Activated T-cell treated with anti-CD3 and anti-CD28 coated beads, Interleukin-2, amount 50 U/mL, for 72 hours (primary cell): ENCODE results near the gene PIP5K1B. TPM values are rescaled to one million over a fixed set of nuclear protein-coding genes. Genes with fewer than 3 reads are reported as not detected.

Source experiments
- ATAC-seq, 2 donors: fragments of 150-1000 bp; cut with Tn5 transposase; replicated peaks in 1 of 2; 2 replicates each; pipeline ENCODE4 v1.10.0; 2021; ENCODE audit warnings: moderate library complexity in 2 of 2, mild to moderate bottlenecking in 1 of 2
- DNase-seq, 2 donors: peaks; one replicate each; pipeline ENCODE4 v3.0.0; 2021 to 2022; ENCODE audit warnings: mixed read lengths in 1 of 2
- H3K27ac Mint-ChIP-seq: one replicate; pipeline ENCODE4 v1.8.0; 2022; ENCODE audit warnings: mild to moderate bottlenecking, moderate library complexity, mixed read lengths
- H3K27me3 Mint-ChIP-seq: one replicate; pipeline ENCODE4 v1.8.0; 2022; ENCODE audit warnings: low read depth, mixed read lengths
- H3K36me3 Mint-ChIP-seq, 2 donors: one replicate each; pipeline ENCODE4 v1.8.0; 2022; ENCODE audit warnings: mixed read lengths in 2 of 2, mild to moderate bottlenecking in 1 of 2; ENCODE audit not compliant: insufficient read depth in 2 of 2
- H3K4me1 Mint-ChIP-seq: one replicate; pipeline ENCODE4 v1.8.0; 2022; ENCODE audit warnings: low read depth, mixed read lengths
- H3K4me3 Mint-ChIP-seq, 2 donors: one replicate each; pipeline ENCODE4 v1.8.0; 2022; ENCODE audit warnings: mild to moderate bottlenecking in 2 of 2, mixed read lengths in 2 of 2, moderate library complexity in 2 of 2
- H3K9me3 Mint-ChIP-seq, 2 donors: one replicate each; pipeline ENCODE4 v1.8.0; 2022; ENCODE audit warnings: mixed read lengths in 2 of 2
- total RNA-seq, 2 donors: library from RNA; stranded (reverse); gene quantifications; one replicate each; pipeline ENCODE4 v1.2.3, GENCODE V29; 2022

The PIP5K1B gene
- total RNA-seq, 2 donors from 2014 or later, result 2.5 to 2.8 TPM

GRCh38 chr9:68771376-68771775 lies 66.3 kb downstream of the PIP5K1B start:
- Mint-ChIP-seq H3K9me3 (no peaks in the 10 kb centered on the region), H3K4me3 (no peak overlapping the region), H3K27ac (no peak overlapping the region), H3K36me3 (no peaks in the 10 kb centered on the region), H3K27me3 (peaks cover 5% of the 10 kb centered on the region), H3K4me1 (no peaks in the 10 kb centered on the region)
- no peak for DNase-seq
- no peak for ATAC-seq

DNA sequence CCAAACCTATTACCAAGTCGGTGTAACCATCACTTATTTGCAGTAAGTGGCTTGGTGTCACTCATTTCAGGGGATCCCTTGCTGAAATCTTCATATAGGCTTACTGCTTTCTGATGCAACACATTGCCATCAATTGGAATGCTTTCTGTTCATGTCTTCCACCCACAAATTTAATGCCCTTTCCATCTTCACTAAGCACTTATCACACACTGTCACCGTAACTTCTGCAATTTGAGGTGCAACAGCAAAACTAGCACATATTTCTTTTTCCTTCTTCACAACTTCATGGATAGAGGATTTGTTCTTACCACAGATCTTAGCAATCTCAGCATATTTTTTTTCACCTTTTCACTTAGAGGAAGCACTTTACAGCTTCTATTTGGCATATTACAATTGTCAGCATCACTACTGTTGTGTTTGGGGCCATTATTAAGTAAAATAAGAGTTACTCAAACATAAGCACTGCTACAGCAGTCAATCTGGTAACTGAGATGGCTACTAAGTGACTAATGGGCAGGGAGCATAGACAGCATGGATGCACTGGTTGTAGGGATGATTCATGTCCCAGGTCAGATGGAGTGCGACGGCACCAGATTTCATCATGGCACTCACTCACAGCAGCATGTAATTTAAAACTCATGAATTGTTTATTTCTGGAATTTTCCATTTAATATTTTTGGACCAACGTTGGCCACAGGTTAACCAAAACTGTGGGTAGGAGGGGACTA lies 70.1 kb downstream of the PIP5K1B start:
- no peaks in the 10 kb centered on the region for H3K36me3 Mint-ChIP-seq
- H3K4me1 Mint-ChIP-seq, result no peaks in the 10 kb centered on the region
- no peak overlapping the region for H3K27ac Mint-ChIP-seq
- H3K9me3 Mint-ChIP-seq, result no peaks in the 10 kb centered on the region
- DNase-seq, result no peak
- no peaks in the 10 kb centered on the region for H3K27me3 Mint-ChIP-seq
- no peak overlapping the region for H3K4me3 Mint-ChIP-seq
- no peak for ATAC-seq

DNA sequence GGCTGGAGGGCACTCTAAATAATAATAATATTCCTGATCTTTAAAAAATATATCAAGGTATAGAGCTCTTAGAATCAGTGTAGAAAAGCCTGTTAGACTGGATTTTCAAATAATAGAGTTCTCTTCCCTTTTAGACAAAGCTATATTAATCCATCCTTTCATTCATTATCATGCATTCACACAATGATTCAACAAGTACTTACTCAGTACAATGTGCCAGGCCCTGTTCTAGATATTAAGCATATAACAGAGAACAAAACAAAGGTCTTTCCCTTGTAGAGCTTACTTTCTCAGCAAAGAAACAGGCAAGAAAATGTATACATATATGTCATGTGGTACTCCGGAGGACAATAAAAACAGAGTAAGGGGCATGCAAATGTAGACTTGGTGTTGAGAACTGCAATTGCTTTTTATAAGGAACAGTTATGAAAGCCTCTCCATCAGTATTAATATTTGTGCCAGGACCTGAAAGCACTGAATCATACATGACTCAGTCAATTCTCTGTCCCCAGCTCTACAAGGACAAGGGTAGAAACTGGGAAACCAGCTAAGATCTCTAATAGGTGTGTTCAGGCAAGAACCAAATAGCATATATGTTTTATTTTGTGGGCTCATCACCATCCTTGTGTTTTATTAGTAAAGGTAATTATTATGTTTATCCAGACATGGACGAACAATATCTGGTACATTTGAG lies 72.2 kb downstream of the PIP5K1B start:
- Mint-ChIP-seq H3K27me3 (no peaks in the 10 kb centered on the region), H3K4me3 (no peak overlapping the region), H3K4me1 (peaks cover 5% of the 10 kb centered on the region), H3K27ac (no peak overlapping the region), H3K36me3 (no peaks in the 10 kb centered on the region), H3K9me3 (no peaks in the 10 kb centered on the region)
- DNase-seq (no peak), ATAC-seq (no peak)

- Mint-ChIP-seq H3K4me1 (peaks cover 5% of the 10 kb centered on the region), H3K4me3 (no peak overlapping the region), H3K36me3 (no peaks in the 10 kb centered on the region), H3K27ac (no peak overlapping the region), H3K27me3 (no peaks in the 10 kb centered on the region), H3K9me3 (no peaks in the 10 kb centered on the region)
- ATAC-seq (no peak), DNase-seq (no peak)
Measured at GRCh38 chr9:68778635-68779034, 73.6 kb downstream of the PIP5K1B start.

DNA sequence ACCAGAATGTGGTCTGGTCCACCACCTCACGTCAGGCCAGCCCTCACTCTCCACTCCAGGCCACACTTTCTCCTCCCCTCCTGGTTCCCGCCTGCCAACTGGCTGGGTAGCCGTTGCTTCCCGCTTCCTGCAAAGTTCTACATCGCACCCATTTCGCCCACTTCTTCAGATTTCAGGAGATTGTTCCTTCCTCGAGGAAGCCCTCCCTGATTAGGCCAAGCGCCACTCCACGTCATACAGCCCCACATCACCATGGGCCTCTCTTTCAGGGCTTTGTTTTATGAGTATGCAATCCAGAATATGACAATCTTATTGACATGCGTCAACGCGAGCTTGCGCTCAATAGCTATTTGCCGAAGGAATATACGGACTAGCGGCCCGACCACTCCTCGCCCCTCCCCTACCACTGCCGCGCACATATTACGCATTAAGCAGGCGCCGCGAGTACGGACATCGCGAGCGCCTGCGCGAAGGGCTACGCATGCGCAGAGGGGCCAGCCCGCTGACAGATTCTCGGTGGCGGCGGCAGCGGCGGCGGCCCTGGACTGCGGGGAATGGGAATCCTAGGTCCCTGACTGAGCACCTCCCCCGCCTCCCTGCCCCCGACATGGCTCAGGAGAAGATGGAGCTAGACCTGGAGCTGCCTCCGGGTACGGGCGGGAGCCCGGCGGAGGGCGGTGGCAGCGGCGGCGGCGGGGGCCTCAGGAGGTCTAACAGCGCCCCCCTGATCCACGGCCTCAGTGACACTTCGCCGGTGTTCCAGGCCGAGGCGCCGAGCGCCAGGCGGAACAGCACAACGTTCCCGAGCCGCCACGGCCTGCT lies 74.7 kb downstream of the PIP5K1B start:
- Mint-ChIP-seq H3K4me3 (no peak overlapping the region), H3K4me1 (peaks cover 5% of the 10 kb centered on the region), H3K9me3 (no peaks in the 10 kb centered on the region), H3K36me3 (no peaks in the 10 kb centered on the region), H3K27me3 (no peaks in the 10 kb centered on the region), H3K27ac (no peak overlapping the region)
- ATAC-seq (peak; percentile 92 to 93), DNase-seq (peak; percentile 94 to 95)

DNA sequence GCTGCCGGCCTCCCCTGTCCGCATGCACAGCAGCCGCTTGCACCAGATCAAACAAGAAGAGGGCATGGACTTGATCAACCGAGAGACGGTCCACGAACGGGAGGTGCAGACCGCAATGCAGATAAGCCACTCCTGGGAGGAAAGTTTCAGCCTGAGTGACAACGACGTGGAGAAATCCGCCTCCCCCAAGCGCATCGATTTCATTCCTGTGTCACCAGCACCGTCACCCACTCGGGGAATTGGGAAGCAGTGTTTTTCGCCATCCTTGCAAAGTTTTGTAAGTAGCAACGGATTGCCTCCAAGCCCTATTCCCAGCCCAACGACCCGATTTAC lies 75.3 kb downstream of the PIP5K1B start:
- Mint-ChIP-seq H3K4me3 (no peak overlapping the region), H3K9me3 (no peaks in the 10 kb centered on the region), H3K4me1 (peaks cover 5% of the 10 kb centered on the region)

GRCh38 chr9:68780720-68781119 lies 75.7 kb downstream of the PIP5K1B start:
- no peaks in the 10 kb centered on the region for H3K27me3 Mint-ChIP-seq
- no peak overlapping the region for H3K4me3 Mint-ChIP-seq
- DNase-seq (peak in 1 of 2 donors; percentile 17), ATAC-seq (no peak)
- H3K27ac Mint-ChIP-seq, result no peak overlapping the region
- H3K36me3 Mint-ChIP-seq, result no peaks in the 10 kb centered on the region
- peaks cover 5% of the 10 kb centered on the region for H3K4me1 Mint-ChIP-seq
- H3K9me3 Mint-ChIP-seq, result no peaks in the 10 kb centered on the region

More for the DNA sequence above, 75.3 kb downstream of the PIP5K1B start:
- ATAC-seq, result no peak
- DNase-seq, result no peak
- Mint-ChIP-seq H3K27me3 (no peaks in the 10 kb centered on the region), H3K36me3 (no peaks in the 10 kb centered on the region), H3K27ac (no peak overlapping the region)

DNA sequence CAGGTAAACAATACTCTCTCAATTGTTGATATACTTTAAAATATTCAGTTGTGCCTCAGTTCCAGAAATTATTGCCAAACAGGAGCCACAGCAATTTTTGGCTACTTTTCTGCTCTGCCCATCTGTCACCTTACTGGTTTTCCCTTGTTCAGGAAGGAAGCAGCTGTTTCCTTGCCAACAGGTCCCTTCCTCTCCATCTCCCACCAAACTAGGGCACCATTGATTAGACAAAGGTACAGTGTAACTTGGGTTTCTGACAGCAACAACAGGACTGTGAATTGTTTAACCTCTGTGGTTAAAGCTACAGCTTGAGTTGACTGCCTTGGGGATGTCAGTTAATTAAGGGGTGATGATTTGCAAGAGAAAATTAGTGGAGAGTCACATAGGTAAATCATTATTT lies 76.9 kb downstream of the PIP5K1B start:
- Mint-ChIP-seq H3K27ac (no peak overlapping the region), H3K4me3 (peak overlapping the region; percentile 46), H3K36me3 (no peaks in the 10 kb centered on the region), H3K4me1 (peaks cover 5% of the 10 kb centered on the region), H3K27me3 (no peaks in the 10 kb centered on the region), H3K9me3 (no peaks in the 10 kb centered on the region)
- DNase-seq, result no peak
- ATAC-seq, result no peak

- Mint-ChIP-seq H3K36me3 (no peaks in the 10 kb centered on the region), H3K27ac (no peak overlapping the region), H3K9me3 (no peaks in the 10 kb centered on the region), H3K4me3 (no peak overlapping the region), H3K27me3 (no peaks in the 10 kb centered on the region), H3K4me1 (peaks cover 5% of the 10 kb centered on the region)
- DNase-seq, result no peak
- no peak for ATAC-seq
Measured at GRCh38 chr9:68782546-68782945, 77.5 kb downstream of the PIP5K1B start.

DNA sequence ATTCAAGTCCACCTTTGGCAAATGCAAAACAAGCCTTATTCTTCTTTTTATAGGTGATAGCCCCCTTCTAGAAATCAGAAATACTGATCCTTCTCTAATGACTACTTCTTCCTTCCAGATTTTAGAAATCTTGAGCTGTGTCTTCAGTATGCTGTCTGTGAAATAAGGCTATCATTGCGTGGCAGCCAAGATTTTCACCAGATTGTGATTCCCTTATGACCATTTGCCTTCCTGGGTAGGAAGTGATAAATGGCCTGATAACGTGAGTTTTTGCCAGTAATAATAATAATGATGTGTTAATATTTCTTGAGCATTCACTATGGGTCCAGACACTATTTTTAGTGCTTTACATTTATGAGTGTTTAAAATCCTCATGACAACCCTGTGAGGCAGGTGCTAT lies 80.9 kb downstream of the PIP5K1B start:
- no peak overlapping the region for H3K4me3 Mint-ChIP-seq
- no peak overlapping the region for H3K27ac Mint-ChIP-seq
- DNase-seq (no peak), ATAC-seq (no peak)
- H3K36me3 Mint-ChIP-seq, result no peaks in the 10 kb centered on the region
- no peaks in the 10 kb centered on the region for H3K9me3 Mint-ChIP-seq
- H3K27me3 Mint-ChIP-seq, result no peaks in the 10 kb centered on the region
- H3K4me1 Mint-ChIP-seq, result peaks cover 5% of the 10 kb centered on the region

DNA sequence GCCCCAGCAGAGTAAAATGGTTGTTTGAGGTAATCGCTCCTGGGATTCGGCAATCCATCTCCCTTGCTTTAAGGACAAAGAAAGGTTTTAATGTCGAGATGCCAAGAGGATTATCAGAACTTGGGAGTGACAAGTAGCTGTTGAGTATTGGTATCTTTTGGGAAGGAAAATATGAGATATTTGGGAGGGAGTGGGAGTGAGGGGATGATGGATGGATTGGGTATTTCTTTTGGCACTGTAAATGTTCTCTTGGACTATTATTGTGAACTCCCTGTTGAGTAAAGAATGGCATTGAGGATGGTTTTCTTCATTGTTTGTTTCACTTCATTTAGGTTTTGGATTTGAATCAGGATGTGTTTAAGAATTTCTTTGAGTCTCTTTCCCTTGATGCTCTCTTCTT lies 86.1 kb downstream of the PIP5K1B start:
- Mint-ChIP-seq H3K27me3 (no peaks in the 10 kb centered on the region), H3K27ac (no peak overlapping the region), H3K9me3 (no peaks in the 10 kb centered on the region), H3K4me1 (no peaks in the 10 kb centered on the region), H3K36me3 (no peaks in the 10 kb centered on the region), H3K4me3 (no peak overlapping the region)
- ATAC-seq (no peak), DNase-seq (no peak)

DNA sequence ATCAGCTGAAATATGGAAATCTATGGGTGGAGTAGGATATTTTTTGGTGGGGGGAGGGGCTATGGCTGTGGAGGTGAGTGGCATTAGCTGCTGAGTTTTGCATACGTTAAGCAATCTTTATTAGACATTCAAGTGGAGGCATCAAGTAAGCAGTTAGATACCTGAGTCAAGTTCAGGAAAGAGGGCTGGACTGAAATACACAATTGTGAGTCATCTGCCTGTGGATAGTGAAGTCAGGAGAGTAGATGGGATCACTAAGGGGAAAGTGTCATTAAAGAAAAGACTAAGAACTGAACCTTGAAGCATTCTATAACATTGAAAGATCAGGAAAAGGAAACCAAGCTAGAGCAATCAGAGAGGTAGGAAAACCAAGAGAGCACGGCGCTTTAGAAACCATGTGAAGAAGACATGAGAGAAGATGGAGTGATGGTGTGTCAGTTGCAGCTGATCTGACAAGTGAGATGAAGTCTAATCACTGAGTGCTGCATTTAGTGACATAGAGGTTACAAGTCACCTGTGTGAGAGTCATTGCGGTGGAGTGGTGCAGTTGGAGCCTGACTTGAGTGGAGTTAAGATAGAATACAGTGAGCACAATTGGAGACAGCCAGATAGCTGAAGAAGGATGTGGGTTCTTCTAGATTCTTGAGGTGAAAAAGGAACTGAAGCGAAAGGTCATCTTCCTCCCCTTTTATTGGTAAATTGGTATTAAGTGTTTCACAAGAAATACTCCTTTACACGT lies 88.7 kb downstream of the PIP5K1B start:
- Mint-ChIP-seq H3K27me3 (peaks cover 13% of the 10 kb centered on the region), H3K9me3 (no peaks in the 10 kb centered on the region), H3K36me3 (peaks cover 0 to 2% of the 10 kb centered on the region in 2 donors), H3K4me1 (peaks cover 9% of the 10 kb centered on the region), H3K27ac (no peak overlapping the region), H3K4me3 (no peak overlapping the region)
- peak; percentile 66 to 69 for ATAC-seq
- DNase-seq, result no peak

- Mint-ChIP-seq H3K9me3 (no peaks in the 10 kb centered on the region), H3K27me3 (peaks cover 15% of the 10 kb centered on the region), H3K27ac (no peak overlapping the region), H3K36me3 (peaks cover 0 to 2% of the 10 kb centered on the region in 2 donors), H3K4me3 (no peak overlapping the region), H3K4me1 (peaks cover 11% of the 10 kb centered on the region)
- no peak for ATAC-seq
- no peak for DNase-seq
Measured at GRCh38 chr9:68794898-68795297, 89.9 kb downstream of the PIP5K1B start.
